K562 (cell line): ENCODE results near the gene RETN. TPM values are rescaled to one million over a fixed set of nuclear protein-coding genes. Genes with fewer than 3 reads are reported as not detected.

Source experiments
- ADNP ChIP-seq: fragments of 200-800 bp; sonication (Bioruptor generic); IDR thresholded peaks from 2 replicates; pipeline ENCODE4 v1.6.1; 2016; ENCODE audit warnings: missing genetic modification characterization, missing compliant biosample characterization
- BCOR ChIP-seq: fragments of 450-650 bp; IDR thresholded peaks from 2 replicates; pipeline ENCODE4 v1.6.1; 2016
- CBX1 ChIP-seq: sonication (generic); IDR thresholded peaks from 2 replicates; pipeline ENCODE4 v1.6.1; 2016; ENCODE audit warnings: antibody characterized with exemption, low read depth, mild to moderate bottlenecking
- HDAC2 ChIP-seq: fragments of 450-650 bp; IDR thresholded peaks from 2 replicates; pipeline ENCODE4 v1.6.1; 2016; ENCODE audit warnings: mild to moderate bottlenecking
- KDM1A ChIP-seq, 2 experiments: fragments of 450-650 bp; IDR thresholded peaks; 2 replicates each; pipeline ENCODE4 v1.6.1; 2016; ENCODE audit warnings: mild to moderate bottlenecking in 2 of 2
- NFIC ChIP-seq: fragments of 450-650 bp; IDR thresholded peaks from 2 replicates; pipeline ENCODE4 v1.6.1; 2017; ENCODE audit warnings: mild to moderate bottlenecking, inconsistent platforms
- PRDM10 ChIP-seq: fragments of 450-650 bp; IDR thresholded peaks from 2 replicates; pipeline ENCODE4 v1.6.1; 2018; ENCODE audit not compliant: partially characterized antibody
- polyA plus RNA-seq, 8 experiments: library from polyadenylated mRNA; depleted of rRNA in 4 of 8; stranded (reverse) in 5 of 8; unstranded in 3 of 8; fragments of >200 nt; fragmentation: Nextera tagmentation in 2 of 8; fragmentation: Illumina TruSeq in 1 of 8; extraction: Ambion mirVana in 2 of 8; extraction: Trizol in 1 of 8; gene quantifications; 2 replicates each; pipeline versions ENCODE4 v1.2.1 to v1.2.3, GENCODE V29; 2011 to 2014; ENCODE audit warnings: inconsistent platforms in 1 of 8, missing spikeins in 1 of 8
- total RNA-seq, 7 experiments: library from RNA; depleted of rRNA in 6 of 7; stranded (reverse); fragments of >200 nt in 6 of 7; fragmentation: Illumina TruSeq in 2 of 7; extraction: Trizol in 2 of 7; gene quantifications; 2 replicates each; pipeline versions ENCODE4 v1.2.1 to v1.2.3, GENCODE V29; 2011 to 2021; ENCODE audit warnings: low replicate concordance in 1 of 7

Gene RETN
- total and polyA plus RNA-seq, 9 of the 15 experiments (the other 6 are each of a cell fraction or from before 2014, with no cell fraction given): not detected

DNA sequence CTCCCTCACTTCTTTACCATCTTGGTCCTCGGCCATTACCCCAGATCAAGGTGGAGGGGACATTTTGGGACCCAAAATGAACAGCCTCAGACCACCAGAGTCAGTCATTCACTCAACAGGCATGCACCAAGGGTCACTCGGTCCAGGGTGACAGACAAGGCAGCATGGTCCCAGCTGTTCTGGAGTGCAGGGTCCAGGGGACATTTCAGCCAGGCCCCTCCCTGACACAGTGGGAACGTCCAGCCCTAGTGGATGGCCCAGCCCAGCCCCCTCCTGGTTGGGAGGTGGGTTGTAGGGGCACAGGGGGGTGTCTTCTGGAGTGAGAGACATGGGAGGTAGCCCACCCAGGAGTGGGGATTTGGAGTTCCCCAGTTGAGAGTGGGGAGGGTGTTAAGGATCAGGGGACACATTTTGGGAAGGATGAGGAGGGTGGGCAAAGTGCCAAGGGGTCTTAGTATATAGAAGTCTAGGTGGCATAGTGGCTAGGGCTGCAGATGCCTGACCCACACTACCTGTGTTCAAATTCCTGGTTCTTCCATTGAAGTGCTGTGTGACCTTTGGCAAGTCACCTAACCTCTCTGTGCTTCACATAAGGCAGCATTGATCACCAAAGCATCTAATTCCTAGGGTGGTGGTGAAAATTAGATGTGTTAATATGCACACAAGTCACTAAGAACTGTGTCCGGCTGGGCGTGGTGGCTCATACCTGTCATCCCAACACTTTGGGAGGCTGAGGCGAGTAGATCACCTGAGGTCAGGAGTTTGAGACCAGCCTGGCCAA, 35.6 kb downstream of the RETN start (continued):
- TF ChIP-seq PRDM10: peak; percentile 67
- TF ChIP-seq BCOR: peak; percentile 95
- TF ChIP-seq ADNP (tag): 0 out of 2 replicates have a peak, but pooled peaks have one; percentile 28
- 0 out of 2 replicates have a peak, but pooled peaks have one; percentile 21 for TF ChIP-seq HDAC2
- peak; percentile 78 to 79 for TF ChIP-seq KDM1A (IDR thresholded peaks at IDR 0.05)
- TF ChIP-seq NFIC: peak; percentile 49; the same call in 1 of the 2 replicates
- TF ChIP-seq CBX1: 0 out of 2 replicates have a peak, but pooled peaks have one; percentile 64
